HG02884 (cell line): ENCODE results near the gene TCAIM.
A peak's percentile ranks its signal among the peaks of the same experiment; 100 is the strongest.
"Not testable (repeated sequence)": the region's sequence is repeated elsewhere in the genome, so short reads cannot be mapped to it uniquely, and the experiment has no call there.

ENCODE experiments used
- ATAC-seq: cut with Tn5 transposase; IDR thresholded peaks from one replicate; pipeline ENCODE4 v1.9.1; 2021; ENCODE audit warnings: mild to moderate bottlenecking, moderate library complexity; ENCODE audit not compliant: unreplicated experiment

The TCAIM gene

GRCh38 chr3:44414517-44415090 is 76.0 kb downstream of the TCAIM start:
- no peak for ATAC-seq

GRCh38 chr3:44415421-44415820 is 76.9 kb downstream of the TCAIM start:
- ATAC-seq, result no peak

GRCh38 chr3:44416031-44417030 is 77.8 kb downstream of the TCAIM start:
- ATAC-seq, result no peak

DNA sequence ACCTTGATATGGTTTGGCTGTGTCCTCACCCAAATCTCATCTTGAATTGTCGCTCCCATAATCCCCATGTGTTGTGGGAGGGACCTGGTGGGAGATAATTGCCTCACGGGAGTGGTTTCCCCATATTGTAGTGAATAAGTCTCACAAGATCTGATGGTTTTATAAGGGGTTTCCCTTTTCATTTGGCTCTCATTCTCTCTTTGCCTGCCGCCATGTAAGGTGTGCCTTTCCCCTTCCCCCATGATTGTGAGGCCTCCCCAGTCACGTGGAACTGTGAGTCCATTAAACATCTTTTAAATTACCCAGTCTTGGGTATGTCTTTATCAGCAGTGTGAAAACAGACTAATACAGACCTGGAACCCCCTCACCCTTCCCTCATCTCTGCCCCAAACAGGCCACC is 79.6 kb downstream of the TCAIM start:
- not testable (repeated sequence) for ATAC-seq

DNA sequence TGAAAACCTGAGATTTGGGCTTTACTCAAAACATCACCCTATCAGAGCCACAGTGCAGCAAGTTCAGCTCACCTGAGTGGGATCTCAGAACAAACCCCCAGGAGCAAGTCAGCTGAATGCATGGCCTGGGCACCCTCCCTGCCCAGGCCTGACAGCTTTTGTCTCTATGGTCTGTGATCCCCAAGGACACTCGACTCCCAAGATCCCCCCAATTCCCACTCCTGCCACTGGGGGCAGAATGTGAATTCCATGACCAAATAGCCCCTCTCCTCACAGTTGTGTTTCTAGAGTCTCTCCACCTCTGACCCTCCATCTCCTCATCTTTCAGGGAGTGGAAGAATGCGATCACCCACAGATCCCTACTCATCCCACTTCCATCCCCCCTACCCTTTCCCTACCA is 80.0 kb downstream of the TCAIM start:
- ATAC-seq, result no peak

DNA sequence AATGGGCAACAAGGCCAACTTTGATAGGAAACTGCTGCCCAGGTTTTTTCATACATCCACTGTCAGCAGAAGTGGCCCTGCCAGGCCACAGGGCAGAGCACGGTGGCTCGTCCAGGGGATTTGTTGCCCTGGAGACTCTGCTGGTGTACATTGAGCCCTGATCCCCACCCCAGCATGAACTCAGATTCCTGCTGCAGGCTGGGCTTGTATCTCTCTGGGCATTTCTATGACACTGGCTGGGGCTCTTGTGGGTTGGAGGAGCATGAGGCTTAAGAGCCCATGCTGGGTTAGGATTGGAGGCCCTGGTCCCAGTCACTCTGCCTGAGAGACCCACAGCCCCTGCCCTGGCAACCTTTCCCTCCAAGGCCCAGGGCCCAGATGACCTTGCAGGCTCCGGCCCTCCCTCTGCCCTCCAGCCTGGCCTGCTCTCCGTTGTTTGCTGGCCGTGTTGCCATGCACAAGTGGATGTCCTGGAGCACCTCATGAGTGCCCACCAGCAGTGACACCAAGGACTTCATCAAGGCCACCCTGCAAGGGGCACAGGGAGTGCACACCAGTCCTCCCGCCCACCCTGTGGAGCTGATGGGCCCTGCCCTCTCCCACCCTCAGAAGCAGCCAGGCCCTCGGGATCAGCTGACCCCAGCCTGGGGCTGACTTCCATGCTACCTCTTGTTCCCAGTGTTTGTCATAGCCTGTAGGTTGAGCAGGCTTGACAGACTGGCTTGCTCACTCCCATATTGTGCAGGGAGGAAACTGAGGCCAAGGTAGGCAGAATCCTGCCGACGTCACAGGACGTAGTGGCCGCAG is 80.8 kb downstream of the TCAIM start:
- ATAC-seq, result no peak

GRCh38 chr3:44419923-44420650 is 81.5 kb downstream of the TCAIM start:
- ATAC-seq, result no peak

DNA sequence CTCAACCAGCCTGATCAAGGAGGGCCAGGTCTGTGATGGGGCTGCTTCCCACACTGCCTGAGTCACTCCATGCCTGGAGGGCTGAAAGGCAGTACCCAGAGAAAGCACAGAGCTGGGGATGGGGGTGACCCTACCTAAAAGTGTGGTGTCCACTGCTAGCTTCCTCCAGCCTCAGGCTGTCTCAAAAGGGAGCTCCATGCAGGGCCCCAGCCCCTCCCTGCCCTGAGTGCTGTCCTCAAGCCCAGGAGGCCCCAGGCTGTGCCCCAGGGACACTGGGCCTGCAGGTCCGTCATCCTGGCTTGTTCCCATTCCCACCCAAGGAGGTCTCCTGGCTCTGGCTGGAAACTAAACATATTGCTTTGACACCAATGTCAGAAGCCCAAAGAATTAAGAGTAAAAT is 82.1 kb downstream of the TCAIM start:
- ATAC-seq, result no peak

DNA sequence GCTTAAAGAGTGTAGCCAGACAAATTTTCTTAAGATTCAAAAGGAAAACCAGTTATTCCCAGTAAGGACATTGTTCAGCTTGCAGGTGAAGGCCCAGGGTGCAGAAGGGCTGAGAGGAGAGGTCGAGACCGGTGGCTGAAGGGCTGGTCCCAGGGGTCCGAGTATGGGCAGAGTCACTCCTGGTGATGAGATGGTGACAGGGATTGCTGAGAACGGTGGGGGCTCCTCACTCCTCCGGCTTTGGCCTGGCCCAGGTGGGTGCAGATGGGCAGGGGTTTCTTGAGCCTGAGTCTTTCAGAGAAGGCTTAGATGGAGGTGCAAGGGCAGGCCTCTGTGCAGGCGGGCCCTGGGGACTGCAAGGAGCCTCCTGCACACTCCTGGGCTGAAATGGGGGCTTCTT is 82.7 kb downstream of the TCAIM start:
- no peak for ATAC-seq

GRCh38 chr3:44424758-44425157 is 86.2 kb downstream of the TCAIM start:
- no peak for ATAC-seq

DNA sequence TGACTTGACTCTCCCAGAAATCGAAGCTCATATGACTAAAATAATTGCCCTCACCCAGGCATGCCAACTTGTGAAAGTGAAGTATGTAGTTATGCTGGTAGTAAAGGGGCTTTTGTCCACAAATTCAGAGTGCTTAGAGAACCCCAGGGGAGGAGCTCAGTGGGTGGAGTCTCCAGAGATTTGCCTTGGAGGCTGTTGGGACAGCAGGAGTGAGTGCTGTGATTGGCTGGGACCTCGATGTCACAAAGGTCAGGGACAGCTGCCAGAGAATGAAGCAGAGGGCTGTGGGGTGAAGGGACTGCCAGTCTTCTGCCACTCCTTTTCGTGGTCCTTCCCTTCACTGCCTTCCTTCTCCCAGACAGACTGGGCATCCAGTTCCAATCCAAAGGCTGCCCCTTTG is 89.1 kb downstream of the TCAIM start:
- no peak for ATAC-seq

DNA sequence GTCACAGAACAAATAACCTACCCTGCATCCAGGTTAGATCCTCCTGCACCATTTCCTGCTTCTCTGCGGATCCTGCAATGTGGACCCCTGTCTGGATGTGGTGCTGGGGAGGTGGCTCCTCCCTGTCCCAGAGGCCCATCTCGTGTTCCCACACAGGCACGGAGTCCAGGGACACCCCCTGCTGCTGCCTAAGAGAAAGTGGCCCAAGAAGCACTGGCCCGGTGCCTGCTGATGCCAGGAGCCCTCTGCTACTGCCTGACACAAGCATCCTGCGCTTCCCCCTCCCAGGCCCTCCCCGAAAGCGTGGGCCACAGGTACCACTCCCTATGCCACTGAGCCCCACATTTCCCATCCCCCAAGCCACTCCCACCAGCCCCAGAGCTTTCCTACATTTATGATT is 90.3 kb downstream of the TCAIM start:
- no peak for ATAC-seq

DNA sequence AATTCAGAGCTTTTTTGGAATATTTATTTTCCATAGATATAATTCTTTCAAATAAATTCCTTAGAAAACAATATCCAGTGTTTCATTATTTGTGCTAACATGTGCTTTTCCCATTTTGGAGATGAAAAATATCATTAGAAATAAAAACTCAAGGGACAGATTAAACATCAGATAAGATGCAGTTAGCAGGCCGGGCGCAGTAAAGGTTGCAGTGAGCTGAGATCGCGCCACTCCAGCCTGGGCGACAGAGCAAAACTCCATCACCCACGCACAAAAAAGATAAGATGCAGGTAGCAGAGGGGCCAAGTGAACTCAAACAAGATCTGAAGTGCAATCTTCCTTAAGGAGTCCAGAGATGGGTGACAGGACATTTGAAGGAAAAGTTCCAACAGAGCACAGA is 90.9 kb downstream of the TCAIM start:
- no peak for ATAC-seq

DNA sequence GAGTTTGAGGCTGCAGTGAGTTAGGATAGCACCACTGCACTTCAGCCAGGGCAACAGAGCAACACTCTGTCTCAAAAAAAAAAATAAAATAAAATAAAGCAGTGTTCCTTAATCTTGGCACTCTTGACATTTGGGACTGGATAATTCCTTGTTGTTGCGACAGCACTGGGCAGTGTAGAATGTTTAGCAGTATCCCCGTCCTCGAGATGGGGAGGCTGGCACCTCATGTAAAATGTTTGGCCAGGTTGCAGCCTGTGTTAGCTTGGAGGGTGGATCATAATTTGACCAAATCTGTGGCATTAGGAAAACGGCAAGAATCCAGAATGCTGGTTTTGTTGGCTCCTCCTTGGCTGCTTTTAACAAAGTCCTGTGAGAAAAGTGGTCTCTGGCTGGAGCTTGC is 91.9 kb downstream of the TCAIM start:
- no peak for ATAC-seq

- no peak for ATAC-seq
Measured at GRCh38 chr3:44434834-44435510, 96.4 kb downstream of the TCAIM start.

GRCh38 chr3:44436181-44436580 is 97.6 kb downstream of the TCAIM start:
- no peak for ATAC-seq

DNA sequence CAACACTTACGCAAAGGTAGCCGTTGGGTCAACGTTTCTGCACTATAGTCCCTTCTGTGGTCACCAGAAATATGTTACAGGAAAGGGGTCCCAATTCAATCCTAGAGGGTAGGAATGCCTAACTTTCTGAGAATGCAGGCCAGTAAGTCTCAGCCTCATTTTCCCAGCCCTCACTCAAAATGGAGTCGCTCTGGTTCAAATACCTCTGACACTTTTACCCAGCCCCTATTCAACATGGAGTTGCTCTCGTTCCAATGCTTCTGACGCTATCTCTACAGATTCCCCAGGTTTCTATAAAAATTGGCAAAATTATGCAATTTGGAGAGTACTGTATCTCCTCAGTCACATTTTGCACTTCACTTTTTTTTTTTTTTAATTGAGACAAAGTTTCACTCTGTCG is 99.2 kb downstream of the TCAIM start:
- no peak for ATAC-seq

DNA sequence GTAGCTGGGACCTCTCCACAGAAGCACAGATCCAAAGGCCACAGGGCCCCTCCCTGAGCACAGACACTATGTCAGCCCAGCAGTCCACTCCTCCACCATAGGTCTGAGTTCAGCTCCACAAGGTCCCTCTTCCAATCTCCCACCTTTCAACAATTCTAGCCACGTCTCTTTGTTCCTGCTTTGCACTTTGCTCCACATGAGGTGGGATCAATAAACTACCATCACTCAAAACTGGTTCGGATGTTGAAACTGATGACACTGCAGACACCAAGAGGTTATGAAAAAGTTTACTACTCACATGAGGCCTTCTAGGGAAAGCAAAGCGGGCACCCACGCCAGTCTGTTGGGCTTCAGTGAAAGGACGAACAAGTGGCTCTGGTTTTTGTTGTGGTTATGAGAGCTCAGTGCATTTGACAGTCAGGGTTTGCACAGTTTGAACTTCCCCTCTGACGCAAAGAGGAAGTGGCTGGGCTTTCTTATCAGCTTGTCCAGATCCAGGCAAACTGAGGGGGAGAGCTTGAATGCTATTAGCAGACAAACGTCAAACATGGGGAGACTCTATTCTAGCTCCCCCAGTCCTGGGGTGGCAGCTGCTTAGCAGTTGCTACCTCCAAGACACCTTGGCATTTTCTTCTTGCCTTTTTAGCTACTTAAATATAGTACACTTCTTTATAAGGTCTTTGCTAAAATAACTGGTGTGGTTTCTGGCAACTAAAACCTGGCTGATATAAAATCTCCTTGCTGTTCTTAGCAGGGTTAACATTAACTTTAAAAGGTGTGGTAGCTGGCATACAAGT is 101.1 kb downstream of the TCAIM start:
- peak; percentile 92 for ATAC-seq

- no peak for ATAC-seq
Measured at GRCh38 chr3:44442596-44443309, 104.2 kb downstream of the TCAIM start.
